Nephron (organoid): Measurements from ENCODE around the gene SCN4A.
"Not testable (repeated sequence)": the region's sequence is repeated elsewhere in the genome, so short reads cannot be mapped to it uniquely, and the experiment has no call there.

ENCODE experiments used
- H3K27ac Mint-ChIP-seq, 3 experiments: 2 replicates each; pipeline ENCODE4 v1.8.0; 2020; ENCODE audit warnings: mixed read lengths in 3 of 3, mild to moderate bottlenecking in 2 of 3, moderate library complexity in 1 of 3
- H3K27me3 Mint-ChIP-seq: 2 replicates; pipeline ENCODE4 v1.8.0; 2021; ENCODE audit warnings: low read depth, mild to moderate bottlenecking, moderate library complexity, mixed read lengths
- H3K36me3 Mint-ChIP-seq: 2 replicates; pipeline ENCODE4 v1.8.0; 2020; ENCODE audit warnings: low read depth, mixed read lengths
- H3K4me1 Mint-ChIP-seq: 2 replicates; pipeline ENCODE4 v1.8.0; 2020; ENCODE audit warnings: mixed read lengths
- H3K4me3 Mint-ChIP-seq, 3 experiments: 2 replicates each; pipeline ENCODE4 v1.8.0; 2020; ENCODE audit warnings: mild to moderate bottlenecking in 3 of 3, mixed read lengths in 3 of 3, moderate library complexity in 2 of 3
- H3K9me3 Mint-ChIP-seq: 2 replicates; pipeline ENCODE4 v1.8.0; 2020; ENCODE audit warnings: mixed read lengths
- CTCF ChIP-seq, 3 experiments: fragments of 200-600 bp; sonication (generic); IDR thresholded peaks; one replicate each; pipeline ENCODE4 v1.5.0; 2021; ENCODE audit warnings: antibody characterized with exemption in 3 of 3; ENCODE audit not compliant: unreplicated experiment in 3 of 3

The SCN4A gene

DNA sequence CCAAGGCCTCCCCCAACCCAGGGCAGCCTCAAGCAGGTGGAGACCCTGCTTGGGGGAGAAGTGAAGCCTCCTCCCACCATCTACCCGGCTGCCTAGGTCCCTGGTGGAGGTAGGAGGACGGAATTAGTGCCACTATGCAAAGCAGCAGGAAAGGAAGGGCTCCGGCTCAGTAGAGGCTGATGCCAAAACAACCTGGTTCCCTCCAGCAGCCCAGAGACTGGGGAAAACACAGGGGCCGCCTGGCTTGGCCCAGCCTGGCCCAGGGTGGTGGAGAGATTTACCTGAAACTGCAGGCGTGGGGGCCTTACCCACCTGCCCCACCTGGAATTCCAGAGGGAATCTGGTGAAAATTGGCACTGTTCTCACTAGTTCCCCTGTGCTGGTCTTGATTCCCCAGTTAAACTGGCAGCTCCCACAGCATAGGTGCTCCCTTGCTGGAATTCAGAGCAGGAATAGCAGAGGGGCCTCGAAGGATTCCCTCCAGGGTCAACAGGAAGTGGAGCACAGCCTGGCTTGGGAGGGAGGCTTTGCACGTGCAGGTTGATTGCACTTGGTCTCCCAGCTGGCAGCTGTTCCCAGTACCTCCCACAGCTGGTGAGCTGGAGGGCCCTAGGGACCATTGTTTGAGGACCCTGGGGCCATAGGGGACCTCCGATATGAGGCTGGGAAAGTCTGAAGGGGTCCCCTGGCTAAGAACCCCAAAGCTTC lies 45.1 kb downstream of the SCN4A start:
- H3K27me3 Mint-ChIP-seq, result no peaks in the 10 kb centered on the region
- H3K4me3 Mint-ChIP-seq, result no peak overlapping the region
- H3K4me1 Mint-ChIP-seq, result no peaks in the 10 kb centered on the region
- no peaks in the 10 kb centered on the region for H3K9me3 Mint-ChIP-seq
- TF ChIP-seq CTCF (IDR thresholded peaks at IDR 0.05; ENCODE audit: unreplicated experiment in 3 of 3), result no peak
- no peaks in the 10 kb centered on the region for H3K36me3 Mint-ChIP-seq
- H3K27ac Mint-ChIP-seq, result no peak overlapping the region

DNA sequence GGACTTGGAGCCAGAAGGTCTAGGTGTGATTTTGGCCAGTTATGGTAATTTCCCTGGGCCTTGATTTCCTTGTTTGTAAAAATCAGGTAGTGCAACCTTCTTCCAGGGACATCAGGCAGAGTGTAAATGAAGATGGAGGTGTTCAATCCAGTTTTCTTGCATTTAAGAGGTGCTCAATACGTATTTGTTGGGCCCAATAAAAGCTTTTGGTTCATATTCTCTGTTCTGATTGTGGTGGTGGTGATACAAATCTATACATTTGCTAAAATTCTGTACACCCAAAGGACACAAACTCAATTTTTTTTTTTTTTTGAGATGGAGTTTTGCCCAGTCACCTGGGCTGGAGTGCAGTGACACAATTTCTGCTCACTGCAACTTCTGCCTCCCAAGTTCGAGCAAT lies 46.6 kb downstream of the SCN4A start:
- H3K9me3 Mint-ChIP-seq, result no peaks in the 10 kb centered on the region
- H3K4me1 Mint-ChIP-seq, result no peaks in the 10 kb centered on the region
- no peak for TF ChIP-seq CTCF (IDR thresholded peaks at IDR 0.05; ENCODE audit: unreplicated experiment in 3 of 3)
- no peaks in the 10 kb centered on the region for H3K27me3 Mint-ChIP-seq
- no peaks in the 10 kb centered on the region for H3K36me3 Mint-ChIP-seq
- no peak overlapping the region for H3K27ac Mint-ChIP-seq
- no peak overlapping the region for H3K4me3 Mint-ChIP-seq

GRCh38 chr17:63925615-63926014 lies 47.1 kb downstream of the SCN4A start:
- H3K4me3 Mint-ChIP-seq, result no peak overlapping the region
- no peaks in the 10 kb centered on the region for H3K9me3 Mint-ChIP-seq
- H3K27ac Mint-ChIP-seq, result no peak overlapping the region
- TF ChIP-seq CTCF (IDR thresholded peaks at IDR 0.05; ENCODE audit: unreplicated experiment in 3 of 3), result no peak
- H3K36me3 Mint-ChIP-seq, result no peaks in the 10 kb centered on the region
- no peaks in the 10 kb centered on the region for H3K4me1 Mint-ChIP-seq
- no peaks in the 10 kb centered on the region for H3K27me3 Mint-ChIP-seq

DNA sequence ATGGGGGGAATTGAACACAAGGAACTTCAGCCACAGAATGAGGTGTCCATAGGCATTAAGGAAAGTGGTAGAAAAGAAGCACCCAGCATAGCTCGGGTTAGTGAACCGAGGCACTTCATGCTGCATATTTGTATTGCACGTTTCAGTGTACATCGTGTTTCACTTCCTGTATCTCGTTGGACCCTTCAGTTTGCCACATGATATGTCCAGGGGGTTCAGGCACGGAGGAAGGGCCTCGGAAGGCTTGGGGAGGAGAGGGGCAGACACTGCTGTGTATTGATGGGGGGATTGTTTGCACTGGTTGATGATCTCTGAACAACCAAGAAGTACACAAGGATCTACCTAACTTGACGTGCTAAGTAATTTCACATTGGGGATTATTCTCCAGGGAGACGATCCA lies 50.3 kb downstream of the SCN4A start:
- H3K27me3 Mint-ChIP-seq, H3K4me1 Mint-ChIP-seq, H3K4me3 Mint-ChIP-seq, H3K36me3 Mint-ChIP-seq, H3K9me3 Mint-ChIP-seq, H3K27ac Mint-ChIP-seq: not testable (repeated sequence)

DNA sequence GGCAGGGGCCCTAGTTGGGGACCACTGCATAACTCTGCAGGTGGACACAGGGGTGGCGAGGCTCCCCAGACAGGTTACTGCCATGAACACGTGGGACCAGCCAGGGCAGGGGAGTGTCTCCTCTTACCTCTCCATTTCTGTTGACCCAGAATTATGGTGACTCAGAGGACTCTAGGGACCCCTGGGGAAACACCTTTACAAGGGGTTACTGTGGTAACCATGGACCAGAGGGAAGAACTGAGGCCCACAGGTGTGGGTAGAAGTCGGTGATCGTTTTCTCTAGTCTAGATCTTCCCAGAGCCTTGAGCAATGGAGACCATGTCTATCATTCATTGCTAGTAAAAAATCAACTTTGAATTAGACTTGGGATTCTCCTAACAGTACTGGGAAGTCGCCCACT lies 51.9 kb downstream of the SCN4A start:
- H3K27ac Mint-ChIP-seq, H3K9me3 Mint-ChIP-seq, H3K36me3 Mint-ChIP-seq, H3K4me3 Mint-ChIP-seq, H3K4me1 Mint-ChIP-seq: not testable (repeated sequence)
- peaks cover 13% of the 10 kb centered on the region for H3K27me3 Mint-ChIP-seq

DNA sequence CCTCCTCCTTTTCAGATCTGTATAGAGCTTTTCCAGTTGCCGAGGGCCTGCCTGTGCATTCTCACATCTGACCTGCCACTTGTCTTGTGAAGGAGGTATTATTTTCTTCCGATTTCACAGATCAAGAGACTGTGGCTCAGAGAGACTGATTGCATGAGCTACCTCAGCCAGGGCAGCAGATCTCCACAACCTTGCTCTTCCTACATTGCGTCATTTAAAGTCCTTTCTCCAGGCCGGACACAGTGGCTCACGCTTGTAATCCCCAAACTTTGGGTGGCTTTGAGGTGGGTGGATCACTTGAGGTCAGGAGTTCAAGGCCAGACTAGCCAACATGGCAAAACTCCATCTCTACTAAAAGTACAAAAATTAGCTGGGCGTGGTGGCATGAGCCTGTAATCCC lies 52.7 kb downstream of the SCN4A start:
- H3K4me1 Mint-ChIP-seq, H3K4me3 Mint-ChIP-seq, H3K9me3 Mint-ChIP-seq: not testable (repeated sequence)

GRCh38 chr17:63919311-63919723 lies 53.4 kb downstream of the SCN4A start:
- H3K4me3 Mint-ChIP-seq, result no peak overlapping the region
- no peak overlapping the region for H3K27ac Mint-ChIP-seq
- peaks cover 5% of the 10 kb centered on the region for H3K4me1 Mint-ChIP-seq
- TF ChIP-seq CTCF (IDR thresholded peaks at IDR 0.05; ENCODE audit: unreplicated experiment in 3 of 3), result peak; percentile 84 to 91 (median 85)
- H3K27me3 Mint-ChIP-seq, result peaks cover 13% of the 10 kb centered on the region
- H3K9me3 Mint-ChIP-seq, result no peaks in the 10 kb centered on the region
- no peaks in the 10 kb centered on the region for H3K36me3 Mint-ChIP-seq

More for the DNA sequence above, 52.7 kb downstream of the SCN4A start:
- not testable (repeated sequence) for H3K27ac Mint-ChIP-seq, H3K36me3 Mint-ChIP-seq
- peaks cover 13% of the 10 kb centered on the region for H3K27me3 Mint-ChIP-seq

GRCh38 chr17:63918789-63919305 lies 53.9 kb downstream of the SCN4A start, which contains the start of gene GH1:
TSS of gene GH1 (minus strand) at chr17:63918839. CDS start at chr17:63918776, 63 bp downstream.
- not testable (repeated sequence) for H3K27ac Mint-ChIP-seq, H3K4me3 Mint-ChIP-seq, H3K9me3 Mint-ChIP-seq, H3K36me3 Mint-ChIP-seq, H3K4me1 Mint-ChIP-seq
- peaks cover 13% of the 10 kb centered on the region for H3K27me3 Mint-ChIP-seq
